PC-9 (cell line): ENCODE data around the gene RNF227. TPM values are rescaled to one million over a fixed set of nuclear protein-coding genes. Genes with fewer than 3 reads are reported as not detected.

Experiments used
- BruUV-seq: library from RNA; stranded (reverse); fragments of 400-500 nt; replicated peaks from 2 replicates; lab custom pipeline; 2021; lab: Mats Ljungman, UMichigan
- CTCF ChIA-PET: fragments of 300-600 bp; sonication (Branson Sonifier 250); formaldehyde crosslinking; loops from one replicate; lab custom pipeline; 2022; ENCODE audit warnings: antibody characterized with exemption; lab: Charles Lee
- POLR2A ChIA-PET: fragments of 300-600 bp; sonication (Branson Sonifier 250); formaldehyde crosslinking; loops from one replicate; lab custom pipeline; 2022; ENCODE audit warnings: antibody characterized with exemption; ENCODE audit not compliant: unreplicated experiment; lab: Charles Lee
- DNase-seq, 2 experiments: peaks; one replicate each; pipeline versions ENCODE4 v3.0.0 to v3.0.0-alpha.2; 2015 to 2022; ENCODE audit warnings: mixed read lengths in 1 of 2
- H2AFZ ChIP-seq: fragments of 200-600 bp; sonication (generic); 2 replicates; pipeline ENCODE4 v1.8.1; 2017; ENCODE audit warnings: antibody characterized with exemption
- H3F3A ChIP-seq: fragments of 200-600 bp; sonication (generic); 2 replicates; pipeline ENCODE4 v1.8.1; 2017; ENCODE audit warnings: antibody characterized with exemption, mild to moderate bottlenecking, low read depth; ENCODE audit not compliant: insufficient read depth
- H3K27ac ChIP-seq: fragments of 200-600 bp; sonication (generic); 2 replicates; pipeline ENCODE4 v1.6.1; 2016; ENCODE audit warnings: mixed run types
- H3K27me3 ChIP-seq: fragments of 200-600 bp; sonication (generic); 2 replicates; pipeline ENCODE4 v1.6.1; 2016; ENCODE audit warnings: low read depth, mixed run types; ENCODE audit not compliant: insufficient read depth
- H3K36me3 ChIP-seq: fragments of 200-600 bp; sonication (generic); 2 replicates; pipeline ENCODE4 v1.6.1; 2016; ENCODE audit warnings: low read depth, mixed run types
- H3K4me1 ChIP-seq: fragments of 200-600 bp; sonication (generic); replicated peaks from 2 replicates; pipeline ENCODE4 v1.6.1; 2016; ENCODE audit warnings: mixed run types; ENCODE audit not compliant: insufficient read depth
- H3K4me2 ChIP-seq: fragments of 200-600 bp; sonication (generic); 2 replicates; pipeline ENCODE4 v1.6.1; 2017; ENCODE audit warnings: mixed run types
- H3K4me3 ChIP-seq: fragments of 200-600 bp; sonication (generic); 2 replicates; pipeline ENCODE4 v1.6.1; 2016; ENCODE audit warnings: mixed run types
- H3K79me2 ChIP-seq: fragments of 200-600 bp; sonication (generic); 2 replicates; pipeline ENCODE4 v1.6.1; 2017; ENCODE audit warnings: low read depth, mixed run types
- H3K9me2 ChIP-seq: fragments of 200-600 bp; sonication (generic); 2 replicates; pipeline ENCODE4 v1.8.1; 2017; ENCODE audit warnings: mild to moderate bottlenecking; ENCODE audit not compliant: insufficient read depth
- H3K9me3 ChIP-seq: fragments of 200-600 bp; sonication (generic); 2 replicates; pipeline ENCODE4 v1.8.1; 2016; ENCODE audit warnings: low read depth; ENCODE audit not compliant: insufficient read depth
- H4K20me1 ChIP-seq: fragments of 200-600 bp; sonication (generic); 2 replicates; pipeline ENCODE4 v1.8.1; 2017; ENCODE audit not compliant: insufficient read depth
- CTCF ChIP-seq: fragments of 200-600 bp; sonication (generic); conservative IDR thresholded peaks from 2 replicates; pipeline ENCODE4 v1.6.1; 2017; ENCODE audit warnings: mixed run types, antibody characterized with exemption, mild to moderate bottlenecking, moderate library complexity
- EZH2 ChIP-seq: fragments of 200-600 bp; sonication (generic); IDR thresholded peaks from 2 replicates; pipeline ENCODE4 v1.8.0; 2017; ENCODE audit warnings: antibody characterized with exemption, low read depth
- intact Hi-C: fragments of 100-400 bp; cut with micrococcal nuclease; formaldehyde crosslinking; loops from one replicate; pipeline ENCODE4 v1.10.0; 2022; ENCODE audit not compliant: unreplicated experiment
- total RNA-seq: library from RNA; stranded (reverse); gene quantifications from 2 replicates; pipeline ENCODE4 v1.2.3, GENCODE V29; 2021

Gene RNF227
- total RNA-seq, 1 experiment from 2014 or later = 3.1 TPM

- Histone ChIP-seq H2AFZ (no peak overlapping the region), H3K4me2 (peak overlapping the region; percentile 70)
- BruUV-seq = no TSS peak
Observed at GRCh38 chr17:7916808-7917207, 719 bp upstream of the RNF227 start.

GRCh38 chr17:7916385-7916682 lies 245 bp upstream of the RNF227 start:
- CTCF ChIA-PET = interaction anchor here (0.8 to 1.2 kb wide), 2 partner anchors 72 to 74 kb away, joined by 3 to 4 read pairs; no protein-coding TSS in a partner anchor
- Histone ChIP-seq H3K79me2 (no peaks in the 10 kb centered on the region), H3F3A (peaks cover 17% of the 10 kb centered on the region; the same call in 1 of the 2 replicates), H3K27ac (no peak overlapping the region), H2AFZ (peak overlapping the region; percentile 77), H3K9me2 (no peaks in the 10 kb centered on the region), H3K4me1 (no peaks in the 10 kb centered on the region), H4K20me1 (no peaks in the 10 kb centered on the region), H3K4me3 (peak overlapping the region; percentile 60; the same call in 1 of the 2 replicates), H3K36me3 (no peaks in the 10 kb centered on the region), H3K9me3 (no peaks in the 10 kb centered on the region), H3K27me3 (no peaks in the 10 kb centered on the region), H3K4me2 (peak overlapping the region; percentile 70)
- POLR2A ChIA-PET = interaction anchor here (0.6 to 0.7 kb wide), 3 partner anchors 46 to 303 kb away, joined by 3 to 4 read pairs (median 4); no protein-coding TSS in a partner anchor
- intact Hi-C loops = no loop called here
- TF ChIP-seq EZH2 (no peak), CTCF (no peak)
- TSS peak; percentile 35 for BruUV-seq
- no peak for DNase-seq

More at GRCh38 chr17:7916808-7917207, 719 bp upstream of the RNF227 start:
- Histone ChIP-seq H3K79me2 (no peaks in the 10 kb centered on the region), H3K9me2 (no peaks in the 10 kb centered on the region), H3K4me1 (no peaks in the 10 kb centered on the region), H3K9me3 (no peaks in the 10 kb centered on the region), H3F3A (peaks cover 17% of the 10 kb centered on the region; the same call in 1 of the 2 replicates), H3K27me3 (no peaks in the 10 kb centered on the region), H3K27ac (no peak overlapping the region), H4K20me1 (no peaks in the 10 kb centered on the region), H3K36me3 (no peaks in the 10 kb centered on the region), H3K4me3 (no peak overlapping the region)
- intact Hi-C loops = no loop called here
- ChIA-PET CTCF (no interaction called here), POLR2A (interaction anchor here (0.6 kb wide), 1 partner anchor 64 kb away, joined by 4 read pairs; no protein-coding TSS in a partner anchor)
- DNase-seq = no peak
- TF ChIP-seq CTCF (no peak), EZH2 (no peak)

- intact Hi-C loops = loop anchor here (1.0 kb wide), 1 partner anchor 17 kb away; the partner anchor contains the start of gene CNTROB
- no peak for TF ChIP-seq CTCF
- no peak for TF ChIP-seq EZH2
- Histone ChIP-seq H3K4me3 (peak overlapping the region; percentile 60), H3K4me1 (no peaks in the 10 kb centered on the region), H3K9me3 (no peaks in the 10 kb centered on the region), H3K36me3 (no peaks in the 10 kb centered on the region), H3K9me2 (no peaks in the 10 kb centered on the region), H3K79me2 (no peaks in the 10 kb centered on the region), H2AFZ (peak overlapping the region; percentile 84), H3K4me2 (peak overlapping the region; percentile 70), H4K20me1 (no peaks in the 10 kb centered on the region), H3F3A (peaks cover 17% of the 10 kb centered on the region; the same call in 1 of the 2 replicates), H3K27me3 (no peaks in the 10 kb centered on the region), H3K27ac (no peak overlapping the region)
- BruUV-seq = TSS peak; percentile 45
- ChIA-PET POLR2A (interaction anchor here (0.6 kb wide), 2 partner anchors 73 to 106 kb away, joined by 5 to 8 read pairs; no protein-coding TSS in a partner anchor), CTCF (interaction anchor here (0.6 to 1.2 kb wide), 2 partner anchors 73 to 126 kb away, joined by 3 read pairs; no protein-coding TSS in a partner anchor)
- DNase-seq = no peak
Observed at GRCh38 chr17:7915179-7915610, 894 bp downstream of the RNF227 start.
